M059J (cell line): Measurements from ENCODE around the gene CACNA2D4. TPM values are rescaled to one million over a fixed set of nuclear protein-coding genes. Genes with fewer than 3 reads are reported as not detected.

Experiments
- DNase-seq: peaks from one replicate; pipeline ENCODE4 v3.0.0-alpha.2; 2012; ENCODE audit warnings: low read depth
- total RNA-seq: library from RNA; depleted of rRNA; stranded (reverse); fragments of >200 nt; shearing (Covaris generic); gene quantifications from 2 replicates; pipeline ENCODE4 v1.2.3, GENCODE V29; 2014

Gene CACNA2D4
- total RNA-seq, 1 experiment from 2014 or later = 0.91 TPM

DNA sequence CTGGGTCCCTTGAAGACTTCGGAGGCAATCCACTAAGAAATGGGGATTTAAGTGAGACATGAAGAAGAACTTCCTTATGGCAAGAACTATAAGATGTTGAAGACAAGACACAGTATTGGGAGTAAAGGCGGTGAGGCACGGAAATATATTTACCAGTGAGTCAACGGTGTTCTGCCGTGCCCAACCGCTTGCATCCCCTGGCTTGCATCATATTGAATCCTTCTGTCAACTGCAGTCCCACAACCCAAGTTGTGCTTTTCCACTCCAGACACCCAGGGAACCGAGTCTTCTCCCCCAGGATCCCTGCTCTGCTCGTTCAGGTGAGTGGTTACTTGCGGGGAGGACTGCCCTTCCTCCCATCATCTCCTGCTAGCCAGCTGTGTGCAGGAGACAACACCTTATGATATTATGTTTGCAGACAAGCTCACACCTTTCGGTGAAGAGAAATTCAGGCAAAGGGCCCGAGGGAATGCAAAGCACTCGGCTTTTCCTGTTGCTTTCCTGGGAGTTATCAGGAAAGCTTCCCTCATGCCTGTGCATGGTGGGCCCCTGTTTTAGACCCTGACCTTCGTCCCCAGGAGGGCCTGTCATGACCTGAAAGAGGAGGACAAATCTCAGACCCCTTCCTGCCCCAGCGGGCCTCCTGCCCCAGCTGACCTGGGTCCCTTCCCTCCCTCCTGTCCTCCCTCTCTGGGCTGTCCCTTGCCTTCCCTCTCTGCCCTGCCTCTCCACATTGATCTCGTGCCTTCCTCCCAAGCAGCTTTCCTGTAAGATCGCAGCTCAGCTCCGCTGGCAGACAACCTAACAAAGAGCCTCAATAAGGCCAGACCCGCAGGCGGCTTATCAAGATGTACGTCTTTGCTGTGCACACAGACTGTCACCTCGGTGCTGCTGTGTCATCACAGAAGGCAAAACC lies 102.4 kb downstream of the CACNA2D4 start:
- DNase-seq = no peak

DNA sequence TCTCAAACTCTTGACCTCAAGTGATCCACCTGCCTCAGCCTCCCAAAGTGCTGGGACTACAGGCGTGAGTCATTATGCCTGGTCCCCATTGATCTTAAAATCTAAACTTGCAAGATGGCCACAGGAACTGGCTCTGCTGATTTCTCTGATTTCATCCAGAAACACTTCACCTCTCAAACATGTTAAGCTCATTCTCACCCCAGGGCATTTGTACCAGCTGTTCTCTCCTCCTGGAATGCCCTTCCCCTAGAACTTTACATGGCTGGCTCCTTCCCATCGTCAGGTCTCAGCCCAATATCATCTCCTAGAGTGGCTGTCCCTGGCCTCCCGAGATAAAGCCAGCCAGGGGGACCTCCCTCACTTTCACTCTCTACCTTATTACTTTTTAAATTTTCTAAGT lies 103.3 kb downstream of the CACNA2D4 start:
- DNase-seq = no peak

DNA sequence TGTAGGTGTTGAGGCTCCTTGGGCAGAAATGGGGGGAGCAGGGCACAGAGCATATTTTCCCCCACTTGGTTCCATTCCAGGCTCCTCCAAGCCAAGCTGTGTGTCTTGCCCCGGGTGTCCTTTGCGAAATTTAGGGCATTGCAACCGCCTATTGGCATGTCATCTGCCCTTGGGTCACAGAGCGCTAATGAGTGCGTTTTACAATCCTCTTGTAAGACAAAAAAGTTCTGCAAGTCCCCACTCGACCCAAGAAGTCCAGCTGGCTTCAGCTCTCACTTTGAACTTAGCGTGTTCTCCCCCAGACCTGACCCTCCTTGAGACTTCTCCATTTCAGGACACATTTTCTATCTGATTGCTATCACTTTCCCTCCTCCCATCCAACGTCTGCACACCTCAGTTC lies 104.2 kb downstream of the CACNA2D4 start:
- DNase-seq = no peak

DNA sequence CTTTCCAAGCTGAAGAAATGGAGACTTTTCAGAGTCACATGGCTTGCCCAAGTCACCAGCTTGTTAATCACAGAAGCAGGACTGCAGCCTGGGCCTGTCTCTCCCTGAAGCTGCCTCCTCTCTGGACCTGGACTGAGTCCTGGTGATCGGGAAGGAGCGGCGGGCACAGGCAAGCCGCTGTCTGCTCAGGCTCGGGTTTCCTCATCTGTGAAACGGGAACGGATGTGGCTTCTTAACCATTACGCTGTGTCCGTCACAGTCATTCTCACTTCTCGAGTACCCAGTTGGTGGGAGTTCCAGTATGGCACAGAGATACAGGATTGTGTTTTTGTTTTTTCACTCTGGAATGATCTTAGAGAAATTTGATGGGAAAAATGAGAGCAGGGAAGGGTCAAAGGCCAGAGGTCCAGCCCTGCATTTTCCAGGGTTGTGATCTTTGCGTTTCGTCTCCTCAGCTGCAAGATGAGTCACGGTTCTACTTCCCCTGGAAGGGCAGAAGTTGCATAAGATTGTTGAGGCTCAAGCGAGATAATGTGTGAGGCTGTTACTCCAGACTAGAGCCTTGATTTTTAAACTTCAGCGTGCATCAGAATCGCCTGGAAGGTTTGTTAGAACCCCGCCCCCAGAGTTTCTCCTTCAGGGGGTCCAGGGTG lies 105.7 kb downstream of the CACNA2D4 start:
- DNase-seq = peak; percentile 62

DNA sequence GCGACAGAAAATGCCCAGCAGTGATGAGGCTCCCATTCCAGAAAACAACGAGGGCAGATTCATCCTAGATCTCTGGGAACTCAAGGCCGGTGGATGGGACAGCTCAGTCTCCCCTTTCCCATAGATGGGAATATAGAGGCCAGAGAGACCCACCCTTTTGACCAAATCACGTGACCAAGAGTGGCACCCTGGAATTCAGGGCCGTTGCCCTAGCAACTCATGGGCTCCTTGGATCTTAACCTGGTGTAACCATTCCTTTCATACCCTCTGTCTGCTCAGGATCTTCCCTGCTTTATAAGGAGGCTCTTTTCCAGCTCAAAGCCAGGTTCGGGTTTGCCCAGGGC lies 106.5 kb downstream of the CACNA2D4 start:
- peak; percentile 22 for DNase-seq

DNA sequence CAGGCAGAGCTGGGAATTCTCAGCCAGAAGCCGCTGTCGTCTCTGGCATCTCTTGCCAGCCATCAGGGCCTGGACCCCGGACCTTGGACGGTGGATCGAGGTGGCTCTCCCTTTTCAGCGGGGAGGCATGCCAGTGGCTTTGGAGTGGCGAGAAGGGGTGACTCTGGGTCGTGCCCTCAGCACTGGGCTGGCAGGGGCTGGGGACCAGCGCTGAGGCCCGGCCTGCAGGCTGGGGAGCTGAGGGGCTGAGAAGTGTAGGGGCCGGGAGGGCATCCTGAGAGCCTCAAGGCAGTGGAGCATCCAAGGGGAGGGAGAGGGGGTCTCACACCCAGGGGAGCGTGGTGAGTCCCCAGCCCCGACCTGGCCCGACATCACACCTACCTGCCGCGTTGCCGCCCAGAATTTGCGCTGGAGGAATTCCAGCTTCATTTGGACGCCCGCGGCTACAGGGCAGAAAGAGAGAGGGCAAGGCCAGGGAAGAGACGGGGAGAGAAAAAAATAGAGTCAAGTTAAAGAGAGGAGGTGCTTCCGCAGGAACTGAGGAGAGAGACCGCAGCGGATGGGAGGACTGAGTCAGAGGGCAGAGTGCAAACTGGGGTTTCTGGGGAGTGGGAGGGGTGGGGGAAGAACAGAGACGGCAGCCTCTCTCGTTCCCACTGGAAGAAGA lies 107.0 kb downstream of the CACNA2D4 start:
- peak; percentile 52 for DNase-seq

DNA sequence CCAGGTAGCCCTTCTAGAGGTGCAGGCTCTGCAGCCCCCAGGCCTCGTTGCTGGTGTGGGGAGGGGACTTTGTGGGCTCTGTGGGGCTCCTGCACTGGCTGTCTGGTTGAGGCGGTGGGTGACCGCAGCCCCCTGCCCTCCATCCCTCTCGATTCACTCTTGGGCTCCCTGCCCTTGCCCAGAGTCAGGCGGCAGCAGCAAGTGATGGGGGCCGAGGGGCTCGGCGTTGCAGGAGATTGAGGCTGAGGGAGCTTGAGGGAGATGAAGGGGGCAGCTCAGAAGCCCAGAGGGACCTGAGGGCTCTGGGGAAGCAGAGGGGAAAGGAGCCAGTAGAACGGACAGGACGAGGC lies 107.5 kb downstream of the CACNA2D4 start:
- no peak for DNase-seq

DNA sequence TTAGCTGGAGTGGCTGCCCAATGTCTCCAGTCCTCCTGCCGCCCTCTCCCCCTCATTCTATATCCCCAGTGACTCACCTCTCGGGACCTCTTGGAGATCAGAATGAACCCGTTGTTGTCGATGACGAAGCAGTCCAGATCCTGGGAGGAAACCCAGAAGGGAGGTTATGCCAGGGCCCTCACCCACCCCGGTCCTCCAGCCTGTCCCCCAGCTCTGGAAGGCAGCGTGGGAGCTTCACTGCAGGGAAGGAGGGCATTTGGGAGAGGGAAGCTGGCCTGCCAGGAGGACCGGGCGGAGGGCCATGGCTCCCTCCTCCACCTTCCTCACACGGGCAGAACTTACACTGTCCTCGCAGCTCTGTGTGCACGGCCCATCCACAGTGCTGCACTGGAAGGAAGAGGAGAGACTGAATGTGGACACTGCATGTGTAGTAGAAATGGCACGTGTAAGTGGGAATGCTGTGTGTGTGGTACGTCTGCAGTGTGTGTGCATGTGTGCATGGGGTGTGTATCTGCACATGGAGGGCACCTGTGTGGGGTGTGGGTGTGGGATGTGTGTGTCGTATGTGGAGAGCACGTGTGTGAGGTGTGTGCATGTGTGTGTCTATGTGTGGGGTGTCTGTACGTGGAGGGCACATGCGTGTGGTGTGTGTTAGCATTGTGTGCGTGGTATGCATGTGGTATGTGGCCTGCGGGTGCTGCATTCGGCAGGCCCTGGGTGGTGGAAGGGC lies 108.1 kb downstream of the CACNA2D4 start:
- DNase-seq = peak; percentile 51

DNA sequence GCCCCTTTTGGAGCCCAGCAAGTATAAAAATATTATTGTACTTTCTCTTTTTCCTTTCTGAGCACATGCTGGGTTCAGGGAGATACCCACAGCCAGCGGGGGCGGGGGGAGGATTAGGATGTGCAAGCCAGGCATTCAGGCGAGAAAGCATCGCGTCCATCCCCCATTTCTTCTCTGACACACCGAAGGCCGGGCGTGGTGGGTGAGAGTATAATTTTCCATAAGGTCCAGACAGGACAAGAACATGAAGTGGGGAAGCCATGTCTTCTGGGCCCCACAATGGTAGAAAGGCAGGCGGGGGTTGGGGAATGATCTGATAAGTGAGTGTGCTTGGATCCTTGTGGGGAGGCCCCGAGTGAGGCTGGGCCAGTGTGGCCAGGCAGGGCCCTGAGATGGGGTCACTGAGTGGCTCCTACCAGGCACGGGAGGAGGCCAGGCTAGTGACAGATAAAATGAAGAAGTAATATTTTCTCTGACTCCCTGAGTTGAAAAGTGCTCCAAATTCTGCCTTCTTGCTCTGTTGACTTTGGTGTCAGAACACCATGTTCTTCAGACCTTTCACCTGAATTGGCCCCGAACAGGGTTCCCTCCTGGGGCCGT lies 108.8 kb downstream of the CACNA2D4 start:
- no peak for DNase-seq

DNA sequence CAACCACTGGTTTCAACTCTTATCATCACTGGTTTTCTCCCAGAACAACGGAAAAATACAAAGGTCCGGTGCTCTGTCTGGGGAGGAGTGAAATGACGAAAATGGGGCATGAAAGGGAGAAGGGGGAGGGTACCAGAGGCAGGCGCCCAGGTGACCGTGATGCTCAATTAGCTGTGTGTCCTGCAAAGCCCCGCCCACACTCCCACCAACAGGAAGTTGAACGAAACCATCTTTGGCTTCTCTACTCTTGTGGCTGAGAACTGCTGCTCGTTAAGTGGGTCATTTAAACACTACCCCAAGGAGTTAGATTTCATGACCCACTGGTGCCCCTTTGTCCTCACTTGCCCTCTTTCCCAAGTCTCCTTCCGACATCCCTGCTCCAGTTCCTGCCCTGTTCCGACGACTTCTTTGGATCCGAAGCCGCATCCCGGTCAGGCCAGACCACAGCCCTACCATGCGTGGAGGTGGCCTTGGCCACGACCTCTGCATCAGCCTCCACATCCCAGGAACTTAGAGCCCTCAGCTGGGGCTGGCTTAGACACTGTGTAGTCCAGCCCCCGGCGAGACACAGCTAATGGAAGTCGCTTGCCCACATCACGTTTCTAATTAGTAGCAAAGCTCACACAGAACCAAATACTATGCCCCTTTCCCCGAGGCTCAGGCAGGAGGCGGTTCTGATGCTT lies 109.5 kb downstream of the CACNA2D4 start:
- no peak for DNase-seq

DNA sequence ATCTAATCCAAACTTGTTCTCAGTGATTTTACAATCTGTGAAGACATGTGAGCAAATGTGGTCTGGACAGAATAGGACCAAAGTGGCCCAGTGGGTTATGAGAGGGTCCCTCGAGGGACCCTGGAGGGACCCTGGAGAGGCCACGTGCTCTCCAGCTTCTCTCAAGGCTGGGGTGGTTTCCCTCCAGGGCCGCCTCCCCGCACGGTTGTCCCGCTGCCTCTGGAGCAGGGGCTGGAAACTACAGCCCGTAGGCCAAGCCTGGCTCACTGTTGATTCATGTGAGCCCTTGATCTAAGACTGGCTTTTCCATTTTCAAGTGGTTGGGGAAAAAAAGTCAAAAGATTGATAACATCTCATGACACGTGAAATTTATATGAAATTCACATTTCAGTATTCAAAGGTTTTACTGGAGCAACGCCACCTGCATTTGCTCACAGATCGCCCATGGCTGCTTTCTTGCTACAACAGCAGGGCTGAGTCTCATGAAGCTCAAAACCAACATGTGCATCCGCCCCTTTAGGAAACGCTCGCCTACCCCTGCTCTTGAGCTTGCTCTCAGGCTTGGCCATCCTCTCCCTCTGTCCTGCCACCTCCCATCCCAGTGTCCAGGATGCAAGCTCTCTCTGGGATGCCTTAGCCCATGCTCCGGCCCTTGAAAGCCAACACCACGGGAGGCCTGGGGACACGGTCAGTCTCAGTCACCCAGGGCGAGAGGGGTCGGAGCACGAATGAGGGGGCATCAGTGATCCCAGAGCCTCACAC lies 110.2 kb downstream of the CACNA2D4 start:
- no peak for DNase-seq

DNA sequence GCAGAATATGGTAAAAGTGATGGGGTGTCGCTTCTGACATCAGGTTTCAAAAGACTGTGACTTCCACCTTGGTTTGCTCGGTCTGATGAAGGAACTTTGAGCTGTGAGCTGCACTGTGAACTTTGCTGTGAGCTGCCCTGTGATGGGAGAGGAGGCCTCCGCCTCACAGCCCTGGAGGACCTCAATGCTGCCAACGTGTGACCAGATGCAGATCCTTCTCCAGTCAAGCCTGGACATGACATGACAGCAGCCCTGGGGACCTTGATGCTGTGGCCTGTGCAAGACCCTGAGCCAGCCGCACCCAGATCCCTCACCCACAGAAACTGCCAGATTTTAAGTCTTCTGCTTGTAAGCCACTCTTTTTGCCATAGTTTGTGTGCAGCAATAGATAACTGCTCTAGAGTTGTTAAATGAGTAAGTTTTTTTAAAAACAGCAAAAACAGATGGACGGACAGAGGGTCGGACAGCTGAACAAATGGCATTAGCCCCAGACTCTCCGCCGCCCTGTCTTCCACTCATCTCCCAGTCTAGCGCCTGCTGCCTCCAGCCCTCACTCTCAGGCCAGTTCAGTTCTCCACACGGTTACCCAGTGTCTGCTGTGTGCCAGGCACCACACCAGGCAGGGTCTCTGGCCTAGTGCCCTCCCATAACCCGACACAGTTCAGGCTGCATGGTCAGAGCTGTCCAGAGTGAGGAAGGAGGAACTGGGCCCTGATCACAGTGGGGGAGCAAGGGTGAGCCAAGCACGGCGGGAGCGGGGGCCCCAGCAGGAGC lies 111.2 kb downstream of the CACNA2D4 start:
- DNase-seq = no peak

DNA sequence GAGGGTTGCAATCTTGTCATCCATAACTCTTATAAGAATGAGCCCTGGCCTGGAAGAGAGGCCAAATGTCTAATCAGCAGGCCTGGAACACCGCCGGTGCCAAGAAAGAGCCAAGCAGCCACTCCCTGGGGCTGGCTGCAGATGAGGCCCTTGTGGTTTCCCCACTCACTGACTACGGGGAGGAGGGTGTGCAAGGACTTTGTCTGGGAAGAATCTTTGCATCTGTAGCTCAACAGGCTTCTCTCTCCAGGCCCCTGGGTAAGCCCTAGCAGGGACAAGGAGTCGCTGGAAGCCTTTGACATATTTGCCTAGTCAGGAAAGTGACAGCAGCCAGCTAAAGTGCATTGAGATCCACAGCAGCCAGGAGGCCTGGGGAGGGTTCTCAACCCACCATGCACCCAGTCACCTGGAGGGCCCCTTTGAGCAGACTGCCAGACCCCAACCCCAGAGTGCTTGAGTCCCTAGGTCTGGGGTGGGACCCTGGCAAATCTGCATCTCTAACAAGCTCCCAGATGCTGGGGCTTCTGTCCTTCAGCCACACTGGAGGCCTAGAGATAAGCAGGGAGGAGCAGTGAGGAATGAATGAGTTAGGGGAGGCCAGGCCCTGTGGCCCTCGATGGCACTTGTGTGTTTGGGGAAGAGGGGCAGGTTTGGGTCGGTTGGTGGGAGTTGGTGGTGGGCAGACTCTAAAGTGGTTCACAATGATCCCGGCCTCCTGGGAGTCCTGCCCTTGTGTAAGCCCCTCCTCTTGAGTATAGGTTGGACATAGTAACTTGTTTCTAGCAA lies 112.0 kb downstream of the CACNA2D4 start:
- no peak for DNase-seq

DNA sequence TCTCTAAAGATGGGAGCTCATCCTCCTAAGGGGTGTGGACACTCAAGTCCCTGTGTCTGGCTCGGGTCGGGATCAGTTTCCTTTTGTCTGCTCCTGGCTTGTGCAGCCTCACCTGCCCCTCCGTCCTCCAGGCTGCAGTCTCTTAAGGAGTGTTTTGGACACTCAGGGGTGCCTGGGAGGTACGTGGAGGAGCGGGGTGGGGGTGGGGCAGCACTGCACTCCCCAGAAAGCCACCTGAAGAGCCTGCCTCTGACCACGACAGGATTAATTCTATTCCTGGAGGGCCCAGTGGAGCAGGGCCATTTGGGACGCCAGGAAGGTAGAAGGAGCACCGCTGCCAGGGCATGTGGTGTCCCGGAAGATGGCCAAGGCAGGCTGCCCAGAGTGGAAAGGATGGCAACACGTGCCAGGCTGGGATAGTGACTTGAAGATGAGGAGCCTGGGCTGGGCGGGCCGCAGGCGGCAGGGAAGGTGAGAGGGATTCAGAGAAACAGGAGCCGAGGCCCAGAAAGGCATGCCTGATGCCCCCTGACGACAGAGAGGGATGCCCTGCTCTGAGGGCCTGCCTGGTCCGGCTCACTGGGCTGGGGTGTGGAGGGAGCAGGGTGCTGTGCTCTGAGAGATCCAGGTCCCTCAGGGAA lies 112.9 kb downstream of the CACNA2D4 start:
- DNase-seq = no peak

DNA sequence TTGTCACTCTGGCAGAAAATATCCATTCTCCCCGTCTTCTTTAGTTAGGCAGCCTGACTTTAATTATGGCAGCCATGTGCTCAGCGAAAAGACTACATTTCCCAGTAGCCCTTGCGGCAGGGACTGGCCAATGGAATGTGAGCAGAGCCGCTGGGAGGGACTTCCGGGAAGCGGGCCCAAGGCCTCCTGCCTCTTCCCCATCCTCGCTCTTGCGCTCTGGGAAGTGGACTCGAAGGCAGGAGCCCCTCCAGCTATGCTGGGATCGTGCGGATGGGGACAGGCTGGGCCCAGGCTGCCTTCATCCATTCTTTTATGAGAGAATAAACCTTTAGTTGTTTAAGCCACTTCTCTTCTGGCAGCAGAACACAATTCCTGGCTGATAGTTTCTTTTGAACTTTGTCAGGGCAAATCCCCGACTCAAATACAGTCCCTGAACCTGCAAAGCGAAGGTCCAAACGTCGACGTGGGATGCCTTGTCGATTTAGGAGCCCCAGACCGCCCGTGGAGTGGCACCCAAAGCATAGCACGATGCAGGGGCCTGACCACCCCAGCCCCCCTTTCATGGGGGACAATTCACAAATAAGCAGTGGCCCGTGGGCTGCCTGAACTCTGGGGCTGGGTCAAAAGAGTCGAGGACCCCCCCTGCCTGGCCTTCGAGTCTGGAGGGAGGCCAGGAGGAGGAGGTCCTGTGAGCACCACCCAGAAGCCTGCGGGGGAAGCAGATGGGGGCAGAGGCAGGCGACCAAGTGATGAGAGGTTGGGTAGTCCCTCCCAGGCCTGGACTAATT lies 113.7 kb downstream of the CACNA2D4 start:
- peak; percentile 77 for DNase-seq

DNA sequence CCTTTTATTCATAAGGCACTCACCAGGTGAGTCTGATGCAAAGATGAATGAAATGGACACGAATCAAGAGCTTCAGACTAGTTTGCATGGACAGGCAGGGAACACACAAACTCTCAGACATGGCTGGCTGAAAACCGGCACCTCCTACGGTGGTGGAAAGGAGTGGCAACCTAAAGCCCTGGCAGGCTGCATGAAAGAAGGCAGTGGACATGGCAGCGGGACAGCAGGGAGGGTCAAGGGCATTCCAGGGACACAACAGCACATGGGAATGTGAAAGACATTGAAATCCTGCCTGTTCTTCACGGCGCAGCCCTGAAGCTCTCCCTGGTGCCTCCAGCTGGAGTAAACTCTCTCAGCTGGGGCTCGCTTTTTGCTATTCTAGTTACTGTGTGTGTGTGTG lies 114.7 kb downstream of the CACNA2D4 start:
- DNase-seq = no peak

DNA sequence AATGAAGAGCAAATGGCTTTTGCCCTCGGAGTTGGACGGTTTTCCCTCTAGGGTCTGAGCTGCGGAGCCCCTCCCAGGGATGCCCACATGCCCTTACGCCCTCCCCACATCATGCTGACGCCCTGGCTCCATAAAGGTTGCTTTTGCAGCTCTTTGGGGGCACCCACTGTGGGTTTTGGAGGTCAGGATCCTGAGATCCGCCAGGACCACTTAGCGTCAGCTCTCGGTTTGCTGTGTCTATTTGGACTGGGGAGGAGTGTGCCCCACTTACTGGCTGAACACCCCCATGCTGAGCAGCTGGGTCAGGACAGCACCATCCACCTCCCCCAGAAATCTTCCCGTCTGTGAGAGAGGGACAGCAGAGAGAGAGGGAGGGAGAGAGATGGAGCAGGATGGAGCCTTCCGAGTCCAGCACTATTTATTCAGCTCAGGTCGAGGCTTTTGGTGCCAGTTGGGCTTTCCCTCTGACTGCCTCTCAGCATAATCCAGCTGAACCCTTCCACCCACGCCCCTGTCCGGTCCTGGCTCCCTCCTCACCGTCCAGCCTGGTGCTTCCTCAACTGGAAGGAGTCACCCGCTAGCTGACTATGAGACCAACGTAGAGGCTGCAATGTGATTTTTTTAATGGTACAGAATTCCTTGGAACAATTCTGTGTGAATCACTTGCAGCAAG lies 117.0 kb downstream of the CACNA2D4 start:
- no peak for DNase-seq
